ENCODE data around the gene TSHZ3.

Gene TSHZ3

DNA sequence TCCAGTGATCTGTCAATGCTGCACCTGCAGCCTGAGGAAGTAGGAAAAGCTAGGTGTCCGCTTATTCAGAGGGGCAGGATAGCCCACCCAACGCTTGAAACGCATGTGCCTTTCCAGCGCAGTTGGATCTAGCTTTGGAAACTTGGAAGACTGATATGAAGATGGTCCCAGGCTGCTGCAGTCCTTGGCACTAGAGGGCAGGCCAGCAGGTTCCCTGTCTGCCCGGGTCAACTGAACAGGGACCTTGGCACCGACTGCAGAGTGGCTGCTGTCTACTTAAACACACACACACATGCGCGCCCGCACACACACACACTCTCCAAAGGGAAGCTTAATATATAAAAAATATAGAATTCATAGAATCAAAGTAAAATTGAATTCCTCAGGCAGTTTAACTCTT, 100.0 kb downstream of the TSHZ3 start:
- TF ChIP-seq, protein P1, sequence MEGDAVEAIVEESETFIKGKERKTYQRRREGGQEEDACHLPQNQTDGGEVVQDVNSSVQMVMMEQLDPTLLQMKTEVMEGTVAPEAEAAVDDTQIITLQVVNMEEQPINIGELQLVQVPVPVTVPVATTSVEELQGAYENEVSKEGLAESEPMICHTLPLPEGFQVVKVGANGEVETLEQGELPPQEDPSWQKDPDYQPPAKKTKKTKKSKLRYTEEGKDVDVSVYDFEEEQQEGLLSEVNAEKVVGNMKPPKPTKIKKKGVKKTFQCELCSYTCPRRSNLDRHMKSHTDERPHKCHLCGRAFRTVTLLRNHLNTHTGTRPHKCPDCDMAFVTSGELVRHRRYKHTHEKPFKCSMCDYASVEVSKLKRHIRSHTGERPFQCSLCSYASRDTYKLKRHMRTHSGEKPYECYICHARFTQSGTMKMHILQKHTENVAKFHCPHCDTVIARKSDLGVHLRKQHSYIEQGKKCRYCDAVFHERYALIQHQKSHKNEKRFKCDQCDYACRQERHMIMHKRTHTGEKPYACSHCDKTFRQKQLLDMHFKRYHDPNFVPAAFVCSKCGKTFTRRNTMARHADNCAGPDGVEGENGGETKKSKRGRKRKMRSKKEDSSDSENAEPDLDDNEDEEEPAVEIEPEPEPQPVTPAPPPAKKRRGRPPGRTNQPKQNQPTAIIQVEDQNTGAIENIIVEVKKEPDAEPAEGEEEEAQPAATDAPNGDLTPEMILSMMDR (IDR thresholded peaks at IDR 0.05): peak; percentile 69

DNA sequence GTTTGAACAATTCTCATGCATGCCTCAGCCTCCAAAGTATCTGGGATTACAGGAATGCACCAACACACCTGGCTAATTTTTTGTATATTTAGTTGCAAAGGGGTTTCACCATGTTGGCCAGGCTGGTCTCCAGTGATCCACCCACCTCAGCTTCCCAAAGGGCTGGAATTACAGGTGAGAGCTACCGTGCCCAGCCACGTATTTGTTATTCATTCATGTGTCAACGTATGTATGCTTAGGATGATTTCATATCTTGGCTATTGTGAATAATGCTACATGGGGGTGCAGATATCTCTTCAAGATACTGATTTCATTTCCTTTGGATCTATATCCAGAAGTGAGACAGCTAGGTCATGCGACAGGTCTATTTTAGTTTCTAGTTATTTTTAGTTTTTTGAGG, 113.4 kb downstream of the TSHZ3 start:
- TF ChIP-seq, protein P1 (IDR thresholded peaks at IDR 0.05): no peak

DNA sequence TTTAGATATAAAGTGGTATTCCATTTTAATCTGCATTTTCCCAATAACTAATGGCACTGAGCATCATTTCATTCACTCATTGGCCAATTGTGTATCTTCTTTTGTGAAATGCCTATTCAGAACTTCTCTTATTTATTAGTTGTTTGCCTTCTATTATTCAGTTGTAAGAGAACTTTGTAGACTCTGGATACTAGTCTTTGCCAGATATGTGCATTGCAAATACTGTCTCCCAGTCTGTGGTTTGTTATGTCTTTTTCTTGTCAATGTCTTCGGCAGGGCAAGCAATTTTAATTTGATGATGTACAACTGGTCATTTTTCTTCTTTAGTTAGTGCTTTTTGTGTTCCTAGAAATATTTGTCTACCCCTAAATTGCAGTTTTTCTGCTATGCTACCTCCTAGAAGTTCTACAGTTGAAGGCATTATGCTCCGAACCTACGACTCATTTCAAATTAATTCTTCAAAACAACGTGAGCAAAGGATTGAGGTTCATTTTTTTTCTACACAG, 115.9 kb downstream of the TSHZ3 start:
- TF ChIP-seq, protein P1 (IDR thresholded peaks at IDR 0.05): no peak

DNA sequence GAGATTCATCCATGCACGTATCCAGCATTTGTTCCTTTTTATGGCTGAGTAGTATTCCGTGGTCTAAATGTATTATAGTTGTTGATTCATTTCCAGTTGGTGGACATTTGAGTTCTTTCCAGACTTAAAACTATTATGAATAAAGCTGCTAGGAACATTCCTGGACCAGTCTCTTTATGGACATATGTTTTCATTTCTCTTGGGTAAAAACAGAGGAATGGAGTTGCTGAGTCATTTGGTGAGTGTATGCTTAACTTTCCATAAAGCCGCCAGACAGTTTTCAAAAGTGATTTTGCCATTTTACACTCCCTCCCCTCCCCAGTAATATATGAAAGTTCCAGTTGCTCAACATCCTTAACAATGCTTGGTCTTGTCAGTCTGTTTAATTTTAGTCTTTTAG, 116.4 kb downstream of the TSHZ3 start:
- TF ChIP-seq, protein P1 (IDR thresholded peaks at IDR 0.05): no peak

DNA sequence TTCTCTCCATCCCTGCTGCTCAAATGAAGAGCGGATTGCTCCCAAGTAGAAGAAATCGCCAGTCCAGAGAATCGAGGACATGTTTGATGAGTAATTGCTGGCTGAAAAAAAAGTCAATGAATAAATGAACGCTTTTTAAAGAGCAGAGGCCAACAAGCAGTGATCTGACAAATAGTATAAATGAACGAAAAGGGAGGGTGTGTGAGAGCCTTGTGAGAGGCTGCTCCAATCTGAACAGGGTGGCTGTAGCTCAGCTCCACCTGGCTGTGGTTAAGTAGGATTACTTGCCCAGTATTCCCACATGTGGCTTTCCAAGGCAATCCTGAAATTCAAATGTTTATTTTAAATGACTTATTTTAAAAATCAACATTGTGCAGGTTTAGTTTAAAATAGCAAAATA, 117.1 kb downstream of the TSHZ3 start:
- TF ChIP-seq, protein P1 (IDR thresholded peaks at IDR 0.05): peak; percentile 32; the same call in 1 of the 2 replicates

DNA sequence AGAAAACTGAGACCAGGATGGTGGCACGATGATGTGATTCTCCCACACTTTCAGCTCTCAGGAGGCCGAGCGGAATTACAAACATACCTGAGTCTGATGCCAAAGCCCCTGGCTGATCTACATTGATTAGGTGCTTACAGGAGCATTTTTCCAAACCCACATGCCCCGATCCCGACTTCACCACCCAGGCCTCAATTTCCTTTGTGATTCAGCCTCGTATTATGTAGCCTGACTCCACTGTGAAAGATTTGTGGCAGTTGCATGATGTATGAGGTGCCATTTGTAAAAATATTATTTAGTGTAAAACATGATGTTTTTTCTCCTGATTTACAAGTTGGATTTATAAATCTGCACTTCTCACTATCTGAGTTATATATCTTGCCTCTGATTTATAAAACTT, 118.0 kb downstream of the TSHZ3 start:
- TF ChIP-seq, protein P1 (IDR thresholded peaks at IDR 0.05): no peak

DNA sequence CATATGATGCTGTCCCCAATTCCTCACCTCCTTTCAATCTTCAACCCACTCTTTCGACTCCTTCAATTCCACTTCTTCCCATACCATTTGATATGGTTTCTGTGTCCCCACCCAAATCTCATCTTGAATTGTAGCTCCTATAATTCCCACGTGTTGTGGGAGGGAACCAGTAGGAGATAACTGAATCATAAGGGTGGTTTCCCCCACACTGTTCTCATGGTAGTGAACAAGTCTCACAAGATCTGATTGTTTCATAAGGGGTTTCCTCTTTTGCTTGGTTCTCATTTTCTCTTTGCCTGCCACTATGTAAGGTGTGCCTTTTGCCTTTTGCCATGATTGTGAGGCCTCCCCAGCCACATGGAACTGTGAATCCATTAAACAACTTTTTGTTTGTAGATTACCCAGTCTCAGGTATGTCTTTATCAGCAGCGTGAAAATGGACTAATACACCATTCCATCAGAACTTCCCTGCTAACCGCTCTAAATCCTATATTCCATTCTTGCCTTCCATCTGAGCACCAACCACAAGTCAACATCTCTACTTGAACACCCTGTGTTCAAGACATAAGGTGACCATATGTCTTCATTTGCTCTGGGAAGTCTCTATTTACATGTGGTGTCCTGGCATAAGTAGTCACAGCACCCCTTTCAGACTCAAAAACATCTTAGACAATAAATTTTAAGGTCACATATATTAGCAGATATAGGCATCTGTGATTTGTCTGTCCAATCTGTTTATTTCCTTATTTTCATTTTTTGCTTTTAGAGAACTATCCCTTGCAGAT, 122.9 kb downstream of the TSHZ3 start:
- TF ChIP-seq, protein P1 (IDR thresholded peaks at IDR 0.05): no peak
